ENCODE measurements around the gene MAG. TPM values are rescaled to one million over a fixed set of nuclear protein-coding genes. Genes with fewer than 3 reads are reported as not detected.

Gene MAG
- total RNA-seq, 1 donor from 2014 or later = not detected

- Histone ChIP-seq H3K27me3 (no peaks in the 10 kb centered on the region), H3K4me3 (no peak overlapping the region), H3K4me1 (peaks cover 4% of the 10 kb centered on the region), H3K36me3 (peaks cover 6% of the 10 kb centered on the region), H3K27ac (peak overlapping the region; percentile 71), H3K9me3 (no peaks in the 10 kb centered on the region)
- peak; percentile 26 for ATAC-seq
- intact Hi-C loops (cut with DNase I) = no loop called here
- TF ChIP-seq CTCF (IDR thresholded peaks at IDR 0.05) = no peak
- DNase-seq = peak; percentile 44
These were observed 37.3 kb upstream of the MAG start for GRCh38 chr19:35254341-35255297.

- Histone ChIP-seq H3K27me3 (no peaks in the 10 kb centered on the region), H3K4me1 (no peaks in the 10 kb centered on the region), H3K4me3 (no peak overlapping the region), H3K27ac (no peak overlapping the region), H3K9me3 (no peaks in the 10 kb centered on the region), H3K36me3 (peaks cover 6% of the 10 kb centered on the region)
- DNase-seq (no peak), ATAC-seq (no peak)
- no peak for TF ChIP-seq CTCF (IDR thresholded peaks at IDR 0.05)
- intact Hi-C loops (cut with DNase I) = no loop called here
These were observed 35.4 kb upstream of the MAG start for GRCh38 chr19:35256566-35256965.

GRCh38 chr19:35257113-35257461 is 34.9 kb upstream of the MAG start:
- ATAC-seq (no peak), DNase-seq (peak; percentile 47)
- no peaks in the 10 kb centered on the region for H3K27me3 ChIP-seq
- no peak overlapping the region for H3K27ac ChIP-seq
- H3K9me3 ChIP-seq = no peaks in the 10 kb centered on the region
- no peaks in the 10 kb centered on the region for H3K4me1 ChIP-seq
- no peak overlapping the region for H3K4me3 ChIP-seq
- no peak for TF ChIP-seq CTCF (IDR thresholded peaks at IDR 0.05)
- intact Hi-C loops (cut with DNase I) = no loop called here
- peaks cover 6% of the 10 kb centered on the region for H3K36me3 ChIP-seq

GRCh38 chr19:35260694-35261304 is 31.2 kb upstream of the MAG start:
- Histone ChIP-seq H3K4me3 (no peak overlapping the region), H3K27ac (no peak overlapping the region), H3K9me3 (no peaks in the 10 kb centered on the region), H3K4me1 (peaks cover 16% of the 10 kb centered on the region), H3K27me3 (no peaks in the 10 kb centered on the region), H3K36me3 (no peaks in the 10 kb centered on the region)
- ATAC-seq = no peak
- TF ChIP-seq CTCF (IDR thresholded peaks at IDR 0.05) = no peak
- DNase-seq = peak; percentile 49
- intact Hi-C loops (cut with DNase I) = no loop called here

GRCh38 chr19:35261356-35262100 is 30.4 kb upstream of the MAG start:
- Histone ChIP-seq H3K9me3 (no peaks in the 10 kb centered on the region), H3K4me1 (peaks cover 22% of the 10 kb centered on the region), H3K4me3 (no peak overlapping the region), H3K36me3 (no peaks in the 10 kb centered on the region), H3K27ac (no peak overlapping the region), H3K27me3 (no peaks in the 10 kb centered on the region)
- TF ChIP-seq CTCF (IDR thresholded peaks at IDR 0.05) = no peak
- intact Hi-C loops (cut with DNase I) = no loop called here
- ATAC-seq (no peak), DNase-seq (peak; percentile 58)

All from upper lobe of right lung (tissue), 1 donor.